MM.1S (cell line): ENCODE data around the gene KCNAB3.

Source experiments
- DNase-seq: peaks from one replicate; pipeline ENCODE4 v3.0.0-alpha.2; 2015
- H2AFZ ChIP-seq: fragments of 300-600 bp; sonication (generic); 2 replicates; pipeline ENCODE4 v1.6.0; 2016; ENCODE audit warnings: antibody characterized with exemption, low read length
- H3F3A ChIP-seq: fragments of 300-600 bp; sonication (generic); 2 replicates; pipeline ENCODE4 v1.6.1; 2016; ENCODE audit warnings: mild to moderate bottlenecking, antibody characterized with exemption, low read length, moderate library complexity, mixed read lengths; ENCODE audit not compliant: insufficient read depth
- H3K27ac ChIP-seq: fragments of 300-600 bp; sonication (generic); 2 replicates; pipeline ENCODE4 v1.5.1; 2016; ENCODE audit warnings: mild to moderate bottlenecking, low read length
- H3K27me3 ChIP-seq: fragments of 300-600 bp; sonication (generic); replicated peaks from 2 replicates; pipeline ENCODE4 v1.6.0; 2016; ENCODE audit warnings: low read length; ENCODE audit not compliant: insufficient read depth
- H3K36me3 ChIP-seq: fragments of 300-600 bp; sonication (generic); replicated peaks from 2 replicates; pipeline ENCODE4 v1.6.1; 2016; ENCODE audit warnings: mild to moderate bottlenecking, low read length, mixed read lengths; ENCODE audit not compliant: insufficient read depth
- H3K4me1 ChIP-seq: fragments of 300-600 bp; sonication (generic); 2 replicates; pipeline ENCODE4 v1.6.1; 2016; ENCODE audit warnings: low read length, mixed read lengths
- H3K4me2 ChIP-seq: fragments of 300-600 bp; sonication (generic); 2 replicates; pipeline ENCODE4 v1.6.0; 2016; ENCODE audit warnings: low read depth, low read length
- H3K4me3 ChIP-seq: fragments of 300-600 bp; sonication (generic); 2 replicates; pipeline ENCODE4 v1.5.1; 2016; ENCODE audit warnings: low read length, mixed read lengths
- H3K79me2 ChIP-seq: fragments of 300-600 bp; sonication (generic); 2 replicates; pipeline ENCODE4 v1.6.1; 2016; ENCODE audit warnings: mixed run types, low read length, mixed read lengths
- H3K9ac ChIP-seq: fragments of 300-600 bp; sonication (generic); 2 replicates; pipeline ENCODE4 v1.6.1; 2016; ENCODE audit warnings: low read length, mixed read lengths
- H3K9me2 ChIP-seq: fragments of 300-600 bp; sonication (generic); replicated peaks from 2 replicates; pipeline ENCODE4 v1.6.1; 2016; ENCODE audit warnings: mild to moderate bottlenecking, low read length, mixed read lengths; ENCODE audit not compliant: insufficient read depth
- H3K9me3 ChIP-seq: fragments of 300-600 bp; sonication (generic); replicated peaks from 2 replicates; pipeline ENCODE4 v1.6.1; 2016; ENCODE audit warnings: mild to moderate bottlenecking, low read length, mixed read lengths; ENCODE audit not compliant: insufficient read depth
- H4K20me1 ChIP-seq: fragments of 300-600 bp; sonication (generic); 2 replicates; pipeline ENCODE4 v1.6.1; 2016; ENCODE audit warnings: mild to moderate bottlenecking, low read length, moderate library complexity, mixed read lengths; ENCODE audit not compliant: insufficient read depth
- CTCF ChIP-seq: fragments of 300-600 bp; sonication (generic); IDR thresholded peaks from 2 replicates; pipeline ENCODE4 v1.5.1; 2016; ENCODE audit warnings: antibody characterized with exemption, low read length, mixed read lengths
- EZH2 ChIP-seq: fragments of 300-600 bp; sonication (generic); optimal IDR thresholded peaks from 2 replicates; pipeline ENCODE3; 2017; ENCODE audit warnings: low read depth, mild to moderate bottlenecking, antibody characterized with exemption, low read length, mixed read lengths
- EZH2phosphoT487 ChIP-seq: fragments of 300-600 bp; sonication (generic); IDR thresholded peaks from 2 replicates; pipeline ENCODE4 v1.6.1; 2018; ENCODE audit warnings: antibody characterized with exemption, low read length

Gene KCNAB3

GRCh38 chr17:7888184-7888920 lies 41.3 kb downstream of the KCNAB3 start, which contains the start of gene CHD3:
TSS of gene CHD3 (plus strand) at chr17:7888789. CDS start at chr17:7889001, 212 bp downstream.
- peaks cover 67% of the 10 kb centered on the region for H3K27me3 ChIP-seq
- DNase-seq, result no peak
- peaks cover 16% of the 10 kb centered on the region for H3K4me1 ChIP-seq
- no peak within 1 kb of the TSS for H3K27ac ChIP-seq
- no peaks in the 10 kb centered on the region for H3K9me3 ChIP-seq
- H3K4me2 ChIP-seq, result peak within 1 kb of the TSS; percentile 94
- no peak within 1 kb of the TSS for H3K9ac ChIP-seq
- peaks cover 4% of the 10 kb centered on the region; the same call in 1 of the 2 replicates for H3F3A ChIP-seq
- H3K9me2 ChIP-seq, result no peaks in the 10 kb centered on the region
- peak within 1 kb of the TSS; percentile 73 for H2AFZ ChIP-seq
- TF ChIP-seq EZH2phosphoT487 (no peak), CTCF (no peak), EZH2 (no peak)
- no peaks in the 10 kb centered on the region for H4K20me1 ChIP-seq
- no peaks in the 10 kb centered on the region for H3K36me3 ChIP-seq
- peak within 1 kb of the TSS; percentile 68 for H3K4me3 ChIP-seq
- no peaks in the 10 kb centered on the region for H3K79me2 ChIP-seq

- peak overlapping the region; percentile 94 for H3K4me2 ChIP-seq
- peaks cover 4% of the 10 kb centered on the region; the same call in 1 of the 2 replicates for H3F3A ChIP-seq
- H4K20me1 ChIP-seq, result no peaks in the 10 kb centered on the region
- peaks cover 74% of the 10 kb centered on the region for H3K27me3 ChIP-seq
- H3K4me1 ChIP-seq, result peaks cover 16% of the 10 kb centered on the region
- H3K9me3 ChIP-seq, result no peaks in the 10 kb centered on the region
- H3K9ac ChIP-seq, result no peak overlapping the region
- DNase-seq, result peak; percentile 25
- no peaks in the 10 kb centered on the region for H3K79me2 ChIP-seq
- no peaks in the 10 kb centered on the region for H3K36me3 ChIP-seq
- H2AFZ ChIP-seq, result peak overlapping the region; percentile 73
- no peaks in the 10 kb centered on the region for H3K9me2 ChIP-seq
- H3K27ac ChIP-seq, result no peak overlapping the region
- TF ChIP-seq CTCF, result no peak
- TF ChIP-seq EZH2, result no peak
- no peak for TF ChIP-seq EZH2phosphoT487
- H3K4me3 ChIP-seq, result peak overlapping the region; percentile 68
Observed at GRCh38 chr17:7887482-7888183, 42.0 kb downstream of the KCNAB3 start.

- TF ChIP-seq EZH2phosphoT487, result no peak
- TF ChIP-seq CTCF, result no peak
- no peak for TF ChIP-seq EZH2
- H3K27me3 ChIP-seq, result peaks cover 76% of the 10 kb centered on the region
- peak overlapping the region; percentile 68 for H3K4me3 ChIP-seq
- peak overlapping the region; percentile 94 for H3K4me2 ChIP-seq
- H3K27ac ChIP-seq, result no peak overlapping the region
- H3K9ac ChIP-seq, result no peak overlapping the region; the same call in 1 of the 2 replicates
- no peak for DNase-seq
- H3K4me1 ChIP-seq, result peaks cover 16% of the 10 kb centered on the region
- H3F3A ChIP-seq, result peaks cover 4% of the 10 kb centered on the region; the same call in 1 of the 2 replicates
- no peaks in the 10 kb centered on the region for H3K79me2 ChIP-seq
- no peaks in the 10 kb centered on the region for H3K9me2 ChIP-seq
- no peaks in the 10 kb centered on the region for H3K36me3 ChIP-seq
- no peaks in the 10 kb centered on the region for H4K20me1 ChIP-seq
- H2AFZ ChIP-seq, result peak overlapping the region; percentile 73; the same call in 1 of the 2 replicates
- H3K9me3 ChIP-seq, result no peaks in the 10 kb centered on the region
Observed at GRCh38 chr17:7887038-7887481, 42.6 kb downstream of the KCNAB3 start.
